Kidney (tissue), 14 donors: ENCODE results near the gene DNMBP. TPM values are rescaled to one million over a fixed set of nuclear protein-coding genes. Genes with fewer than 3 reads are reported as not detected.
A peak's percentile ranks its signal among the peaks of the same experiment; 100 is the strongest.

ENCODE experiments used
- DNase-seq, 5 donors: peaks; one replicate each; pipeline ENCODE4 v3.0.0-alpha.2; 2013 to 2020
- FAIRE-seq: peaks from 2 replicates; lab custom pipeline; 2012; peaks lifted over from hg19 to GRCh38; lab: Jason Lieb, UNC
- H3K27ac ChIP-seq, 2 donors: one replicate each; pipeline ENCODE4 v1.7.0; 2013; ENCODE audit warnings: low read depth in 2 of 2, low read length in 2 of 2, inconsistent platforms in 1 of 2
- H3K27me3 ChIP-seq: one replicate; pipeline ENCODE4 v1.7.1; 2013; ENCODE audit warnings: low read length, inconsistent platforms; ENCODE audit not compliant: control insufficient read depth, insufficient read depth
- H3K36me3 ChIP-seq, 3 donors: one replicate each; pipeline versions ENCODE4 v1.7.0 to v1.7.1; 2013; ENCODE audit warnings: low read length in 3 of 3, control low read depth in 1 of 3, inconsistent platforms in 1 of 3; ENCODE audit not compliant: insufficient read depth in 3 of 3, control insufficient read depth in 2 of 3
- H3K4me1 ChIP-seq, 3 donors: one replicate each; pipeline versions ENCODE4 v1.7.0 to v1.7.1; 2013; ENCODE audit warnings: low read length in 3 of 3, inconsistent platforms in 1 of 3, low read depth in 1 of 3; ENCODE audit not compliant: control insufficient read depth in 2 of 3, insufficient read depth in 2 of 3
- H3K4me3 ChIP-seq, 3 donors: one replicate each; pipeline versions ENCODE4 v1.7.0 to v1.8.1; 2013; ENCODE audit warnings: low read length in 3 of 3, control low read depth in 1 of 3, inconsistent platforms in 1 of 3
- H3K9ac ChIP-seq, 3 donors: one replicate each; pipeline versions ENCODE4 v1.7.0 to v1.7.1; 2013; ENCODE audit warnings: low read length in 3 of 3, control low read depth in 1 of 3, inconsistent platforms in 1 of 3
- H3K9me3 ChIP-seq, 3 donors: one replicate each; pipeline versions ENCODE4 v1.7.0 to v1.7.1; 2013; ENCODE audit warnings: low read length in 3 of 3, control low read depth in 1 of 3, inconsistent platforms in 1 of 3; ENCODE audit not compliant: control insufficient read depth in 2 of 3, insufficient read depth in 1 of 3
- CTCF ChIP-seq: IDR thresholded peaks from 3 replicates; pipeline ENCODE4 v1.5.1; 2012; ENCODE audit warnings: mild to moderate bottlenecking, moderate library complexity, borderline replicate concordance; ENCODE audit not compliant: insufficient read depth; ENCODE audit errors: extremely low read depth
- intact Hi-C: fragments of 100-400 bp; cut with DNase I; formaldehyde crosslinking; loops from one replicate; pipeline ENCODE4 v1.11.1; 2022
- polyA plus RNA-seq: library from polyadenylated mRNA; stranded (reverse); fragments of 350-450 nt; fragmentation: Illumina TruSeq; extraction: RNeasy Lipid Tissue Mini Kit (QIAGEN cat#74804); gene quantifications from one replicate; pipeline ENCODE4 v1.2.3, GENCODE V29; 2014; ENCODE audit warnings: low read depth, low replicate concordance; ENCODE audit not compliant: insufficient read depth
- total RNA-seq: library from RNA; stranded (reverse); fragmentation: NEBNext Ultra II Directional; extraction: Animal tissue kit (Norgen Biotek cat#: 25700); gene quantifications from one replicate; pipeline ENCODE4 v1.2.1, GENCODE V29; 2021
- donor health status: control.
- donor health status: control.
- donor health status: control.
- donor health status: control.
- donor health status: control.
- donor health status: DM: yes; HTN: yes; CAD: no.
- donor health status: Normal renal cell carcinoma (clear cell type).

DNMBP gene
- total and polyA plus RNA-seq, 2 donors from 2014 or later = 11.6 to 23.7 TPM

- no peak for FAIRE-seq
- TF ChIP-seq CTCF = peak; percentile 19
- Histone ChIP-seq H3K9me3 (no peaks in the 10 kb centered on the region), H3K27me3 (no peaks in the 10 kb centered on the region), H3K4me1 (no peaks in the 10 kb centered on the region), H3K27ac (no peak overlapping the region), H3K36me3 (peaks cover 0 to 9% (median 5%) of the 10 kb centered on the region in 3 donors), H3K4me3 (no peak overlapping the region), H3K9ac (no peak overlapping the region)
- peak in 2 of 5 donors; percentile 68 to 82 for DNase-seq
- intact Hi-C loops = no loop called here
Observed at GRCh38 chr10:99854860-99855259, 154.9 kb downstream of the DNMBP start.

GRCh38 chr10:99853655-99854054 is 156.1 kb downstream of the DNMBP start:
- no peak overlapping the region for H3K4me3 ChIP-seq
- H3K36me3 ChIP-seq = peaks cover 0 to 11% (median 5%) of the 10 kb centered on the region in 3 donors
- no peaks in the 10 kb centered on the region for H3K9me3 ChIP-seq
- FAIRE-seq (no peak), DNase-seq (no peak)
- H3K9ac ChIP-seq = no peak overlapping the region
- intact Hi-C loops = no loop called here
- no peak overlapping the region for H3K27ac ChIP-seq
- no peak for TF ChIP-seq CTCF
- H3K27me3 ChIP-seq = no peaks in the 10 kb centered on the region
- H3K4me1 ChIP-seq = peaks cover 0 to 3% (median 0%) of the 10 kb centered on the region in 3 donors

GRCh38 chr10:99852481-99853213 is 157.1 kb downstream of the DNMBP start:
- Histone ChIP-seq H3K36me3 (peaks cover 0 to 20% (median 5%) of the 10 kb centered on the region in 3 donors), H3K4me1 (peaks cover 0 to 3% (median 0%) of the 10 kb centered on the region in 3 donors), H3K27ac (no peak overlapping the region), H3K4me3 (no peak overlapping the region), H3K27me3 (no peaks in the 10 kb centered on the region), H3K9me3 (no peaks in the 10 kb centered on the region), H3K9ac (no peak overlapping the region)
- no peak for TF ChIP-seq CTCF
- DNase-seq = no peak
- FAIRE-seq = no peak
- intact Hi-C loops = no loop called here
